DOHH2 (cell line): ENCODE measurements around the gene PTPRT.

Source experiments
- EZH2phosphoT487 ChIP-seq: fragments of 200-600 bp; sonication (generic); IDR thresholded peaks from 2 replicates; pipeline ENCODE4 v1.6.1; 2017; ENCODE audit warnings: borderline replicate concordance, mild to moderate bottlenecking, antibody characterized with exemption, low read length, moderate library complexity, mixed read lengths
- TF ChIP-seq, protein P1 (sequence below): fragments of 200-600 bp; sonication (generic); IDR thresholded peaks from one replicate; pipeline ENCODE4 v1.5.1; 2014; ENCODE audit warnings: antibody characterized with exemption, mild to moderate bottlenecking, low read depth, low read length; ENCODE audit not compliant: poor library complexity, severe bottlenecking

DNA sequence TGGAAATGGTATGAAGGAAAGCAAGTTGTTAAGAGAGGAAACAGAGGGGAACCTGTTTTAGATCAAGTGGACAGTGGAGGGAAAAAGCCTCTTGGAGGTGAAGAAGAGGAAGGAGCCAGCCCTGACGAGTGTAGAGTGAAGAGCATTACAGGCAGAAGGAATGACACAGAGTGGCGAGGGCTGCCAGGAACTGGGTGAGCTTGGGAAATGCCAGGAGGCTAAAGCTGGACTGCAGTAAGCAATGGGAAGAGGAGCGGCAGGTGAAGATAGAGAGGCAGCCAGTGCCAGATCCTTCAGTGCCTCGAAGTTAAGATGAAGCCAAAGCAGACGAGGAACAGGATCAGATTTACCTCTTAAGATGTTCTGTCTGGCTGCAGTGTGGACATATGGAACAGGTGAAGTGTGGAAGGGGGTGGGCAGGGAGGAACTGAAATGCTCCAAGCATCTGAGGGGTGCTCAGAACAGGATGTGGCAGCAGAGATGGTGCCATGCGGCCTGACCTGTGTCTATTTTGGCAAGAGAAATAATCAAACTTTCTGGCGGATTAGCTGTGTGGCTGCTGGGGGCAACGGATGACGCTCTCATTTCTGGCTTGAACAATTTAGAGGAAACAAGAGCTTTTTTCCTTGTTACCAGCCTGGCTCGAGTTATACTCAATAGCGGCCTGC is 748.4 kb downstream of the PTPRT start:
- TF ChIP-seq, protein P1, sequence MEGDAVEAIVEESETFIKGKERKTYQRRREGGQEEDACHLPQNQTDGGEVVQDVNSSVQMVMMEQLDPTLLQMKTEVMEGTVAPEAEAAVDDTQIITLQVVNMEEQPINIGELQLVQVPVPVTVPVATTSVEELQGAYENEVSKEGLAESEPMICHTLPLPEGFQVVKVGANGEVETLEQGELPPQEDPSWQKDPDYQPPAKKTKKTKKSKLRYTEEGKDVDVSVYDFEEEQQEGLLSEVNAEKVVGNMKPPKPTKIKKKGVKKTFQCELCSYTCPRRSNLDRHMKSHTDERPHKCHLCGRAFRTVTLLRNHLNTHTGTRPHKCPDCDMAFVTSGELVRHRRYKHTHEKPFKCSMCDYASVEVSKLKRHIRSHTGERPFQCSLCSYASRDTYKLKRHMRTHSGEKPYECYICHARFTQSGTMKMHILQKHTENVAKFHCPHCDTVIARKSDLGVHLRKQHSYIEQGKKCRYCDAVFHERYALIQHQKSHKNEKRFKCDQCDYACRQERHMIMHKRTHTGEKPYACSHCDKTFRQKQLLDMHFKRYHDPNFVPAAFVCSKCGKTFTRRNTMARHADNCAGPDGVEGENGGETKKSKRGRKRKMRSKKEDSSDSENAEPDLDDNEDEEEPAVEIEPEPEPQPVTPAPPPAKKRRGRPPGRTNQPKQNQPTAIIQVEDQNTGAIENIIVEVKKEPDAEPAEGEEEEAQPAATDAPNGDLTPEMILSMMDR: no peak
- TF ChIP-seq EZH2phosphoT487: no peak
